M059J (cell line): ENCODE results near the gene ZG16B. TPM values are rescaled to one million over a fixed set of nuclear protein-coding genes. Genes with fewer than 3 reads are reported as not detected.
A peak's percentile ranks its signal among the peaks of the same experiment; 100 is the strongest.

ENCODE experiments used
- DNase-seq: peaks from one replicate; pipeline ENCODE4 v3.0.0-alpha.2; 2012; ENCODE audit warnings: low read depth
- total RNA-seq: library from RNA; depleted of rRNA; stranded (reverse); fragments of >200 nt; shearing (Covaris generic); gene quantifications from 2 replicates; pipeline ENCODE4 v1.2.3, GENCODE V29; 2014; rRNA removed

Gene ZG16B, protein sequence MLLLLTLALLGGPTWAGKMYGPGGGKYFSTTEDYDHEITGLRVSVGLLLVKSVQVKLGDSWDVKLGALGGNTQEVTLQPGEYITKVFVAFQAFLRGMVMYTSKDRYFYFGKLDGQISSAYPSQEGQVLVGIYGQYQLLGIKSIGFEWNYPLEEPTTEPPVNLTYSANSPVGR
- 0.12 and 3.9 TPM in 2 replicates for total RNA-seq

GRCh38 chr16:2829501-2830354 lies at the start of gene ZG16B:
Gene ZG16B (plus strand): TSS chr16:2830303. CDS start chr16:2830442, 139 bp downstream.
- DNase-seq = peak; percentile 40

DNA sequence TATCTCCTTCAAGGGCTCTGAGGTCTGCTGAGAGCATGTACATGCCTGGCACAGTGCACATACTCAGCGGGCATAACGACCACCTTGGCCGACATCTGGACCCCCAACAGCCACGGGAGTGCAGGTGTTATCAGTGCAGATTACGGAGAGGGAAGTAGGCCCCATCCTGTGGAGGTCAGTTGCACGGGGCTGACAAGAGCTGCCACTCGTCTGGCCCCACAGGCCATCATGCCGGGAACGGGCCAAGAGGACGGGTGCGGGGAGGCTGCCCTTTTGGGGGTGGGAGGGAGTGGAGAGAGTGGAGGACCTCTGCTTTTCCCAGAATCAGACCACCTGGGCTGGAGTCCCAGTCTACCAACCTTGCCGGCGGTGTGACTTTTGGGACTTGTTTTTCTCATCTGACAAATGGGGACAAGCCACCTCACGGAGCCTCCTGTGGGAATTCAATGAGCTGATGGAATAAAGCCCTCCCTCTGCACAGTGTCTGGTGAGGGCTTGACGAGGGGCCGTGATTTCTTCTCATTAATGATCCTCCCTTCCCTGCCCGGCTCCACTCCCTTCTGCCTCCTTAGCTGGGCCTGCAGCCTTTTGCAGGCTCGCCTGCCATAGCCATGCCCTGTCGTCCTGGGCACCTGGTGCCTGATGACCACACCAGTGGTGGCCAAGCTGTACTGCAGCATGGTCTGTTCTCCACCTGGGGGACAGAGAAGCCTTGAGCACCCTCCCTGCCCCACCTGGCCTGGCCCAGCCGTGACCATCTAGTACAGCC lies 47.3 kb upstream of the ZG16B start:
- DNase-seq = no peak

DNA sequence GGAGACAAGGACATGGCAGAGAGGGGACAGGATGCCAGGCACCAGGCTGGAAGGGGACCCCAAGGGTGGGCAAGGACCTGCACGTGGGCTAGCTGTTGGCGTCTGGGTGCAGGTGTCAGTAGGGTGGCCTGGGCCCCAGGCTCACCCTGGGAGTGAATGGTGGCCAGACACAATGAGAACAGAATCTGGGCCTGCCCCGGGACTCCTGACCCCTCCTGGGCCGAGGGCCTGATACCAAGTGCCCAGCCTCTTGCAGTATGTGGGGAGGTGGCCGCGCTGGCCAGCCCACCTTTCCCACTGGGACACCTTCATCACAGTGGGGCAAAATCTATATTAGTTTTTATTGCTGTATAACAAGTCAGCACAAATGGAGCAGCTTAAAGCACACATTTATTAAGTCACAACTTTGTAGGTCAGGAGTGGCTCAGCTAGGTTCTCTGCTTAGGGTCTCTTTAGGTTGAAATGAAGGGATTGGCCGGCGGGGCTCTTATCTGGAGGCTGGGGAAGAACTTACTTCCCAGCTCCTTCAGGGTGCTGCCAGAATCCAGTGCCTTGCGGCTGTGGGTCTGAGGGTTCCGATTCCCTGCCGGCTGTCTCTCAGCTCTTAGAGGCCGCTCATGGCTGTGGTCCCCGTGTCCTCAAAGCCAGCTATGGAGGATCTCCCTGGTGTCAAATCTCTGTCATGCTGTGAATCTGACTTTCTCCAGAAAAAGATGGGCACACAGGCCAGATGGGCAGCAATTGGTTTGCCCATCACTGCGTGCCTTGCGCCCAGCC lies 46.3 kb upstream of the ZG16B start:
- no peak for DNase-seq

DNA sequence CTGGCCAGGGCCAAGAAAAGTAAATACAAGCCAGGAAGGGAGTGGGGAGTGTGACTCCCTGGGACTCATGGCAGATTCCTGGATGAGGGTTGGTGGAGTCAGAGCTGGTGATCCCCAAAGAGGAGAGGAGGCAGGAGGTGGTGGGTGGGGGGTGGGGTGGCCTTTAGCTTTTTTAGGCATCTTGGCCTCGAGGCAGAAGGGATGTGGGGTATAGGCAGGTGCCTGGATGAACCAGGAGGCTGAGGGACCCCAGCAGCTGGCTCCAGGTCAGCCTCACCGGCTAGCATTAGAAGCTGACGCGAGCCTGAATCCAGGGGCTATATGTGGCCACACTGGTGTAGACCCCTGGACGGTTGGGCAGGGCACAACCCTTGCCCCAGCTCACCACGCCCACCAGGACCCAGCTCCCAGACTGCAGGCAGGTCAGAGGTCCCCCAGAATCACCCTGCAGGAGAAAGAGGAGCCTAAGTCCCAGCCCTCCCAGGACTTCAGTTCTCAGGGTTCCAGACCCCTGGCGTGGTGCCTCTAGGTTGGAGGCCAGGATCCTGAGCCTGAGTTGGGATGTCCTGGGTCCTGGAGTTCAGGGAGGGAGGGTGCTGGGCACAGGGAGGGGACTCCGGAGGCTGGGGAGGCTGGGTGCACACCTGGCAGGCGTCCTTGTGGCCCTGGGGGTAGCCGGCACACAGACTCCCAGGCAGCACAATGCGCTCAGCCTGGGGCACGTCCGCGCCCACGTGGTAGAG lies 45.6 kb upstream of the ZG16B start:
- no peak for DNase-seq

GRCh38 chr16:2785101-2785991 lies 44.8 kb upstream of the ZG16B start:
- DNase-seq = no peak

DNA sequence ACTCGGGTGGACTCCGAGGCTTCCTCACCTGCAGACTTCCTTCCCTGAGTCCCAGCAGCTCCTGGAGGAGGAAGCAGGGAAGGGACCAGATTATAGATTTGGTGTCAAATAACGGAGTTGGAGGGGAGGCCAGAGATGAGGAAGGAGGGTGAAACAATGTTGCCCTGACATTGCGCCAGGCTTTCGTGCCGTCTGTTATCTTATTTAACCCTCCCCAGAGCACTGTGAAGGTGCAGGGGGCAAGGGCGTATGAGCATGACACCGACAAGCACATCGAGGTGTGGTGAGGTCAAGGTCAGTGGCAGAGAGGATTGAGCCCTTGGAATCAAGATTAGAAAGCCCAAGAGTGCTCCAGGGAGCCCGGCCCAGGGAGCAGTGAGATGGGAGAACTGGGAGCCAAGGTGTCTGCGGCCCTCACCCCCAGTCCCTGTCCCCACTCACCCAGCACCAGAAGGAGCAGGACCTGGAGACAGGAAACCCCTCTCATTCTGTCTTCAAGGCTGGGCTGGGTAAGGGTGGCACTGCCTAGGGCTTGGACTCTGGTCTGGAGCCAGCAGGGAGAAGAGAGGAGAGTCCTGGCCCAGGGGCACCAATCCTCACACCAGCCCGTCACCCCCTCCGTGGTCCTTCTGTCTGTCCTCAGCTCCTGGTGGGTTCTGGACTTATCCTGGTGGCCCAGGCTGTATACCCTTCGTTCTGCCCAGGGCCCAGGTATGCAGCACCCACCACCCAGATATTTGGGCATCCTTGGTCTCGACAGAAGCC lies 43.9 kb upstream of the ZG16B start:
- no peak for DNase-seq

DNA sequence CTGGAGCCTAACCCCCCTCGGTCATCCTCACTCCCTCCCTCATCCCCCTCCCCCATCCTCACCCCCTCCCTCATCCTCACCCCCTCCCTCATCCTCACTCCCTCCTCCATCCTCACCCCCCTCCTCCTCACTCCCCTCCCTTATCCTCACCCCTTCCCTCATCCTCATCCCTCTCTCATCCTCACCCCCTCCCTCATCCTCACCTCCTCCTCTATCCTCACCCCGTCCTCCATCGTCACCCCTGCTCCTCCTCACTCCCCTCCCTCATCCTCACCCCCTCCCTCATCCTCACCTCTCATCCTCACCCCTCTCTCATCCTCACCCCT lies 43.3 kb upstream of the ZG16B start:
- no peak for DNase-seq

DNA sequence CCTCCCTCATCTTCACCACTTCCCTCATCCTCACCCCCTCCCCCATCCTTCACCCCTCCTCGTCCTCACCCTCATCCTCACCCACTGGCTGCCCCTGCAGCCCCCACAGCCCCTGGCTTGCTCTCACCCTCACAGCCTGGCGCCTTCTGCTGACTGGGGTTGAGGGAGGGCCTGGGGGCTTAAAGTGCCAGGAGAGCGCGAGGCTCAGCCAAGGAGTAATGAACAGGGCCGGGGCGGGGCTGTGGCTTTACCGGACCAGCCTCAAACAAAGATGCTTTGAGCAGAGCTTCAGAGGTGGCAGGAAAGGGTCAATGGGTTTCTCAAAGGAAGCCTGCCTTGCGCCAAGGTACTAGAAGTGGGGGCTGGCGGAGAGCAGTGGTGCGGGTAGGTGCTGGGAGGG lies 42.7 kb upstream of the ZG16B start, which contains the start of gene PRSS33:
TSS of gene PRSS33 (minus strand) at position 155 of the 400 bp plus-strand sequence. CDS start 1,013 bp downstream, outside the sequence.
- no peak for DNase-seq

- DNase-seq = no peak
These were observed 42.1 kb upstream of the ZG16B start for GRCh38 chr16:2787961-2788360.

DNA sequence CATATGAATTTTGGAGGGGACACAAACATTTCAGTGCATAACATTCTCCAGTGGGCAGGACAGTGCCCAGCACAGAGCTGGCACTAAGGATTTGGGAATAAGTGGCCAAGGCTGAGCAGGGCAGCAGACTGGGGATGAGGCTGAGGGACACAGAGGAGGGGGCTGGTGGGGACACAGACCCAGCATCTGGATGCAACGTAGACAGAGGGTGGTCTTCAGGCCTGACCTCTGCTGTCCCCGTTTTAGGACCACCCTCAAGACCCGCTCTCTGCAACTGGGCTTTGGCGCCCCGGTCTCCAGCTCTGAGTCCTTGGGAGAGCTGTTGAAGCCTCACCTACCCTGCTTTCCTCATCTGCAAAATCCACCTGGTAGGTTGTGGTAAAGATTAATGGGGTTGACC lies 39.5 kb upstream of the ZG16B start:
- DNase-seq = no peak

DNA sequence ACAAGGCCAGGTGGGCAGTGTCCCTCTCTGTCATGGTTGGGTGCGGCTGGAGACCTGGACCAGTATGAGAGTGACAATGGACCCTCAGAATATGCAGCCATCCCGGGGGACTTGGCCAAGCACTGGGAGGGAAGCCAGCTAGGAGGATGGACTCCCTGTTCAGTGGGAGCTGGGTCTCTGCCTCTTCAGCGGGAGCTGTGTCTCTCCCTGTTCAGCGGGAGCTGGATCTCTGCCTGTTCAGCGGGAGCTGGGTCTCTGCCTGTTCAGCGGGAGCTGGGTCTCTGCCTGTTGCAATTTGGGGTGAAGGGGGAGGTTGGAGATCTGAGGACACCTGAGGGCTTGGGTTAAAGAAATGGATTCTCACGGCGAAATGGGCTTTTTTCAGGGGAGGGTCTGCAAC lies 38.9 kb upstream of the ZG16B start:
- no peak for DNase-seq

DNA sequence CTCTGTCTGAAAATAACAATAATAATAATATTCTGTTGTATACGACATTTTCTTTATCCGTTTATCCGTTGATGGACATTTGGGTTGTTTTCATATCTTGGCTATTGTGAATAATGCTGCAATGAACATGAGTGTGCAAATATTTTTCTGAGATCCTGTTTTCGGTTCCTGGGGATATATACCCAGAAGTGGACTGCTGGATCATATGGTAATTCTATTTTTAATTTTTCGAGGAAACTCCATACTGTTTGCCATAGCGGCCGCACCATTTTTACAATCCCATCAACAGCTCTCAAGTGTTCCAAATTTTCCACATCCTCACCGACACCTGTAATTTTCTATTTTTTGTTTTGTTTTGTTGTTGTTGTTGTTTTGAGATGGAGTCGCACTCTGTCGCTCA lies 37.2 kb upstream of the ZG16B start:
- no peak for DNase-seq

DNA sequence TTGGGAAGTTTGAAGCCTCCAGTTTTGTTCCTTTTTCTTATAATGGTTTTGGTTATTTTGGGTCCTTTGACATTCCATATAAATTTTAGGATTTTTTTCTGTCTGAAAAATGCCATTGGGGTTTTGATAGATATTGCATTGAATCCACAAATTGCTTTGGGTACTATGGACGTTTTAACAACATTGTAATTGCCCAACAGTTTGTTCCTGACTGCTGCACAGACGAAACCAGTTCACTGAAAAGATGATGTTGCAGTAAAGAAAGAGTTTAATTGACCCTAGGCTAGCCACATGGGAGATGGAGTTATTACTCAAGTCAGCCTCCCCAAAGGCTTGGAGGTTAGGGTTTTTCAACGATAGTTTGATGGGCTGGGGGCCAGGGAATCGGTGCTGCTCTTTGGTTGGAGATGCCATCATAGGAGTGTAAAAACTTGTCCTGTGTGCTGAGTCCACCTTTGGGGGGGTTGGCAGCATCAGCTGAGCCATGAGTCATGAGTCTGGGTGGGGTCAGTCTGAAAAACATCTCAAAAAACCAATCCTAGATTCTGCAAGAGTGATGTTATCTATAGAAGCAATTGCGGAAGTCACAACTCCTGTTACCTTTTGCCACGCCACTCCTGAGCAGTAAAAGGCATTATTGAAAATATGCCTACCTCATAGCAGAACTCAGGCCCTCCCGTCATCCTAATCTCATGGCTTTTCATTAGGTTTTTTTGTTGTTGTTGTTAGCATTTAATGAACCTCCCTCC lies 34.5 kb upstream of the ZG16B start:
- DNase-seq = peak; percentile 21

- DNase-seq = no peak
These were observed 31.3 kb upstream of the ZG16B start for GRCh38 chr16:2798723-2799204.

- no peak for DNase-seq
These were observed 30.8 kb upstream of the ZG16B start for GRCh38 chr16:2799205-2799858.

DNA sequence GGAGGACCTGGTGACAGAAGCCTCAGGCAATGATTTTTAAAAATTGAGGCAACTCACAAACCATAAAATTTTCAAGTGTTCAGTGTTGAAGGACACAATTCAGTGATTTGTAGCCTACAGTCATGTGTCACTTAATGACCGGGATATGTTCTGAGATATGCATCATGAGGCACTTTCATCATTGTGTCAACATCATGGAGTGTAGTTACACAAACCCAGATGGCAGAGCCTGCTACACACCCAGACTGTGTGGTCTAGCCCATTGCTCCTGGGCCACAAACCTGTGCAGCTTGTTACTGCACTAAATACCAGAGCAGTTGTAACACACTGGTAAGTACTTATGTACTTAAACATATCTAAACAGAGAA lies 30.3 kb upstream of the ZG16B start:
- no peak for DNase-seq

DNA sequence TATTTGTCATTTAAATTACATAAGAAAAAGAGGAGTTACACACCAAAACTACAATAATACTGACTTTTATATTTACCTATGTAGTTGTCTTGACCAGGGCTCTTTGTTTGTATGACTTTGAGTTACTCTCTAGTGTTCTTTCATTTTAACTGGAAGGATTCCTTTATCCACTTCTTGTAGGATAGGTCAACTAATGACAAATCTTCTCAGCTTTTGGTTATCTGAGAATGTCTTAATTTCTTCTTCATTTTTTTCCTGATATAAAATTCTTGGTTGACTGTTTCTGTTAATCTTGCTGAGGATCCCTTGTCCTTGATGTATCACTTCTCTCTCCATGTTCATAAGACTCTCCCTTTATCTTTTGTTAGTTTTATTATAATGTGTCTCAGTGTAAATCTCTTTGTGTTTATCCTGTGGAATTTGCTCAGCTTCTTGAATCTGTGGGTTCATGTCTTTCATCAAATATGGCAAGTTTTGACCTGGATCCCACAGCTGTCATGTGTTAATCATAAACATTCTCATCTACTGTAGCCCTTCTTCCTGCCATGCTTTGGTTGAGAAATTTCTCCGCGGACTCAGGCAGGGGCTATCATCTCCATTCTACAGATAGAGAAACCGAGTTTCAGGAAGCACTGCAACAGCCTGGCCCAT lies 26.4 kb upstream of the ZG16B start:
- DNase-seq = no peak
